GM12878 (cell line): ENCODE data around the gene KRTAP4-16. TPM values are rescaled to one million over a fixed set of nuclear protein-coding genes. Genes with fewer than 3 reads are reported as not detected.
"Not testable (repeated sequence)": the region's sequence is repeated elsewhere in the genome, so short reads cannot be mapped to it uniquely, and the experiment has no call there.

Experiments
- ATAC-seq: fragments of 200-7000 bp; cut with Tn5 transposase; 3 replicates; pipeline ENCODE4 v1.9.1; 2020; ENCODE audit warnings: mild to moderate bottlenecking, moderate library complexity
- BruUV-seq: library from RNA; stranded (reverse); fragments of 400-500 nt; replicated peaks from 2 replicates; lab custom pipeline; 2021; lab: Mats Ljungman, UMichigan
- CTCF ChIA-PET: fragments of 300-600 bp; sonication (Branson Sonifier 250); formaldehyde crosslinking; extraction: SDS; loops from one replicate; lab custom pipeline; 2021; ENCODE audit warnings: inconsistent platforms; lab: Yijun Ruan, JAX
- POLR2A ChIA-PET: fragments of 350-600 bp; formaldehyde crosslinking; extraction: SDS; loops from one replicate; lab custom pipeline; 2021; ENCODE audit warnings: inconsistent platforms; lab: Charles Lee
- RAD21 ChIA-PET: fragments of 300-600 bp; sonication (Branson Sonifier 250); formaldehyde crosslinking; loops from one replicate; lab custom pipeline; 2023; ENCODE audit warnings: antibody characterized with exemption; ENCODE audit not compliant: unreplicated experiment; lab: Charles Lee
- SMC1A ChIA-PET: fragments of 300-600 bp; sonication (Branson Sonifier 250); formaldehyde crosslinking; loops from one replicate; lab custom pipeline; 2023; ENCODE audit not compliant: unreplicated experiment, uncharacterized antibody; lab: Charles Lee
- DNase-seq: peaks from one replicate; pipeline ENCODE4 v3.0.0-alpha.2; 2011; ENCODE audit warnings: low read depth, low spot score
- FAIRE-seq: peaks from 3 replicates; lab custom pipeline; 2011; peaks lifted over from hg19 to GRCh38; lab: Jason Lieb, UNC
- H2AFZ ChIP-seq: 2 replicates; pipeline ENCODE4 v1.6.0; 2011; ENCODE audit warnings: low read depth, low read length, control low read depth; ENCODE audit not compliant: control insufficient read depth
- H3K27ac ChIP-seq: 2 replicates; pipeline ENCODE4 v1.5.1; 2011; ENCODE audit warnings: control low read depth; ENCODE audit not compliant: control insufficient read depth, insufficient read depth
- H3K27me3 ChIP-seq, 2 experiments: replicated peaks in 1 of 2; 2 replicates each; pipeline versions ENCODE4 v1.6.0 to v1.6.1; 2011; ENCODE audit warnings: low read length in 1 of 2; ENCODE audit not compliant: control insufficient read depth in 2 of 2, insufficient read depth in 2 of 2
- H3K36me3 ChIP-seq, 2 experiments: 2 replicates each; pipeline ENCODE4 v1.5.1; 2011; ENCODE audit warnings: low read length in 1 of 2; ENCODE audit not compliant: control insufficient read depth in 2 of 2, insufficient read depth in 2 of 2
- H3K4me1 ChIP-seq: 2 replicates; pipeline ENCODE4 v1.6.1; 2011; ENCODE audit warnings: mild to moderate bottlenecking, low read length, moderate library complexity, mixed read lengths; ENCODE audit not compliant: control insufficient read depth, insufficient read depth
- H3K4me2 ChIP-seq: 2 replicates; pipeline ENCODE4 v1.6.0; 2011; ENCODE audit warnings: control low read depth; ENCODE audit not compliant: control insufficient read depth, insufficient read depth
- H3K4me3 ChIP-seq: fragments of 200-600 bp; sonication (generic); 2 replicates; pipeline ENCODE4 v1.5.1; 2016
- H3K79me2 ChIP-seq: 2 replicates; pipeline ENCODE4 v1.6.0; 2011; ENCODE audit warnings: low read length; ENCODE audit not compliant: control insufficient read depth, insufficient read depth
- H3K9ac ChIP-seq: 2 replicates; pipeline ENCODE4 v1.8.0; 2011; ENCODE audit warnings: low read length, control low read depth, mixed read lengths; ENCODE audit not compliant: control insufficient read depth, insufficient read depth
- H3K9me3 ChIP-seq: replicated peaks from 3 replicates; pipeline ENCODE4 v1.5.1; 2011; ENCODE audit warnings: mild to moderate bottlenecking, low read length; ENCODE audit not compliant: control insufficient read depth, insufficient read depth
- H4K20me1 ChIP-seq: 2 replicates; pipeline ENCODE4 v1.6.0; 2011; ENCODE audit not compliant: control insufficient read depth, insufficient read depth
- BACH1 ChIP-seq: fragments of 450-650 bp; IDR thresholded peaks from 2 replicates; pipeline ENCODE4 v1.6.1; 2017; ENCODE audit warnings: mild to moderate bottlenecking, borderline replicate concordance
- BHLHE40 ChIP-seq, 2 experiments: fragments of 450-650 bp in 1 of 2; IDR thresholded peaks; 2 replicates each; pipeline ENCODE4 v1.6.1; 2011 to 2017; ENCODE audit warnings: low read depth in 2 of 2, borderline replicate concordance in 1 of 2, improper control_type of control experiment in 1 of 2, low read length in 1 of 2, mild to moderate bottlenecking in 1 of 2
- MTA2 ChIP-seq: fragments of 450-650 bp; IDR thresholded peaks from 2 replicates; pipeline ENCODE4 v1.6.1; 2016; ENCODE audit warnings: low read depth, mild to moderate bottlenecking, moderate library complexity
- NFIC ChIP-seq: IDR thresholded peaks from 2 replicates; pipeline ENCODE4 v1.6.1; 2012; ENCODE audit warnings: low read depth, mild to moderate bottlenecking, inconsistent platforms, low read length, moderate library complexity
- NFXL1 ChIP-seq: fragments of 450-650 bp; IDR thresholded peaks from 2 replicates; pipeline ENCODE4 v1.6.1; 2017; ENCODE audit warnings: antibody characterized with exemption, mild to moderate bottlenecking, borderline replicate concordance
- RAD51 ChIP-seq: fragments of 450-650 bp; IDR thresholded peaks from 2 replicates; pipeline ENCODE4 v1.6.1; 2016; ENCODE audit warnings: moderate library complexity, mild to moderate bottlenecking, inconsistent platforms
- TBL1XR1 ChIP-seq: IDR thresholded peaks from 2 replicates; pipeline ENCODE4 v1.6.1; 2012; ENCODE audit warnings: low read depth, low read length, improper control_type of control experiment
- YBX1 ChIP-seq: fragments of 450-650 bp; IDR thresholded peaks from 2 replicates; pipeline ENCODE4 v1.6.1; 2016; ENCODE audit warnings: antibody characterized with exemption
- WGBS: methylation state at CpG from one replicate; pipeline ENCODE4 v1.1.6; 2016; ENCODE audit warnings: low lambda C conversion rate; ENCODE audit not compliant: insufficient replicate concordance, insufficient coverage; ENCODE audit errors: missing lambda C conversion rate; 5-methylcytosine and 5-hydroxymethylcytosine counted together
- in situ Hi-C: fragments of 300-500 bp; cut with MboI; formaldehyde crosslinking; loops from 9 replicates; pipeline ENCODE4 v1.14.3; 2018; ENCODE audit warnings: mixed read lengths
- intact Hi-C: fragments of 100-400 bp; cut with micrococcal nuclease; formaldehyde crosslinking; loops from one replicate; pipeline ENCODE4 v1.14.2; 2022; ENCODE audit not compliant: unreplicated experiment
- polyA plus RNA-seq, 11 experiments: library from polyadenylated mRNA; depleted of rRNA in 4 of 11; unstranded in 6 of 11; stranded (reverse) in 5 of 11; fragments of >200 nt; fragmentation: Nextera tagmentation in 4 of 11; fragmentation: Illumina TruSeq in 1 of 11; extraction: Ambion mirVana in 4 of 11; extraction: Trizol in 1 of 11; gene quantifications; 1 replicate in 1 of 11; 2 replicates in 10 of 11; pipeline versions ENCODE4 v1.2.1 to v1.2.3, GENCODE V29; 2011 to 2016; ENCODE audit warnings: inconsistent platforms in 2 of 11, missing spikeins in 2 of 11, low read depth in 1 of 11
- total RNA-seq, 4 experiments: library from RNA; depleted of rRNA in 3 of 4; stranded (reverse); fragments of >200 nt in 3 of 4; fragmentation: Illumina TruSeq in 1 of 4; extraction: Trizol in 1 of 4; gene quantifications; 2 replicates each; pipeline versions ENCODE4 v1.2.1 to v1.2.3, GENCODE V29; 2013 to 2021

Gene KRTAP4-16
- total and polyA plus RNA-seq, 10 of the 15 experiments (the other 5 are each of a cell fraction or from before 2014, with no cell fraction given), result not detected

DNA sequence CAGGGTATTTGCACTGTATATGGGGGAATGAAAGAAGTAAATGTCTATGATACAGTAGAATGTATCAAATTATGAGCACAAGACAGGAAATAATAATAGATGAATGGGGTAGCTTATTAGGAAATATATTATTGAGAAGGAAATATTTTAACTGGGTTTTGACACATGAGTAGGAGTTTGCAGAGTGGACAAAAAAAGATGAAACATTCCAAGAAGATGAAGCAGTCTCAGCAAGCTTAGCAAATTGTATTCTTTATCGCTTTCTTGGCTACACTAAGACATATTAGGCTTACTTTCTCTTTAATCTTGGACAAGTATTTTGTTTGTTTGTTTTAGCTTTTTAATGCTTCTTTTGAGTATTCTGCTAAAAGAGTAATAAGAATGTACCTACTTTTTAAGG lies 1.9 kb upstream of the KRTAP4-16 start:
- intact Hi-C loops, result no loop called here
- DNase-seq (no peak), ATAC-seq (no peak), FAIRE-seq (no peak)
- ChIA-PET CTCF (no interaction called here), SMC1A (no interaction called here), POLR2A (no interaction called here), RAD21 (no interaction called here)
- no peak overlapping the region for H2AFZ ChIP-seq
- H3K4me1 ChIP-seq, result no peaks in the 10 kb centered on the region
- no peaks in the 10 kb centered on the region; a peak in 1 of 4 replicates for H3K27me3 ChIP-seq
- in situ Hi-C loops, result no loop called here
- no peaks in the 10 kb centered on the region for H3K36me3 ChIP-seq
- H3K9ac ChIP-seq, result no peak overlapping the region
- H3K27ac ChIP-seq, result no peak overlapping the region
- TF ChIP-seq YBX1 (no peak), NFIC (no peak), TBL1XR1 (no peak), BACH1 (no peak), RAD51 (no peak), MTA2 (no peak), NFXL1 (no peak), BHLHE40 (IDR thresholded peaks at IDR 0.05; ENCODE audit: borderline replicate concordance in 1 of 2, low read depth in 2 of 2, low read length in 1 of 2) (no peak)
- H3K4me2 ChIP-seq, result no peak overlapping the region
- H3K4me3 ChIP-seq, result no peak overlapping the region
- no peaks in the 10 kb centered on the region for H3K9me3 ChIP-seq
- no TSS peak for BruUV-seq
- WGBS, result 7% methylated on average over 1 of the region's 1 CpG
- no peaks in the 10 kb centered on the region for H4K20me1 ChIP-seq
- no peaks in the 10 kb centered on the region for H3K79me2 ChIP-seq

DNA sequence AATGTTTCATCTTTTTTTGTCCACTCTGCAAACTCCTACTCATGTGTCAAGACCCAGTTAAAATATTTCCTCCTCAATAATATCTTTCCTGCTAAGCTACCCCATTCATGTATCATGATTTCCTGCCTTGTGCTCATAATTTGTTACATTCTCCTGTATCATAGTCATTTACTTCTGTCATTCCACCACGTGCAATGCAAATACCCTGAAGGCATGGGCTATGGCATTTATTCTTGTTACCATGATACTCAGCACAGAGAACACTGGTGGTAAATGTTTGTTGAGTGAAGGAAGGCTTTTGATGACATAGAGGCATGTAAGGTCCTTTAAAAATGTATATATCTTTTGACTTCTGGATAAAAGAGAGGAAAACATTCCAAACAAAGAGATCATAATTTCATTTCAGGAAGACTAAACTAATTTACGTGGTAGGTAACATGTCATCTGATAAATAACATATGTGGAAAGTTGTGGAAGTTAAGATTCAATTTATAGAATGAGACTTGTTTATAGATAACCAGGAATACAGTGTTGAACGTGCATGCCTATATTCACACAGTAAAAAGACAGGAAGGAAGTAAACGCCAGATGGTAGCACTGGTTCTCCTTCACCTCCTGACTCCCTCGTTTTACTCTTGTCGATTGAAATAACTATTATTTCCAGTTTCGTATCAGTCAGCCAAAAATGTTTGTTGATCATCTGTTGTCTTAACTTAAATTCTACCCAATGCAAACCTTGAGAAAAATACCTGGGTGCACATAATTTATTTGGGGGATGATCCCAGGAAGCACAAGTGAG lies 2.1 kb downstream of the KRTAP4-16 start:
- in situ Hi-C loops, RAD21 ChIA-PET, ATAC-seq, H3K4me1 ChIP-seq, H3K4me2 ChIP-seq, DNase-seq, H3K79me2 ChIP-seq, SMC1A ChIA-PET, H2AFZ ChIP-seq, H3K9me3 ChIP-seq, CTCF ChIA-PET, FAIRE-seq, intact Hi-C loops, H3K27ac ChIP-seq, H3K9ac ChIP-seq, BruUV-seq, H3K27me3 ChIP-seq, POLR2A ChIA-PET, H4K20me1 ChIP-seq, H3K4me3 ChIP-seq, H3K36me3 ChIP-seq: not testable (repeated sequence)
- WGBS, result 0% methylated on average over 7 of the region's 7 CpGs
